ENCODE measurements around the gene CD47.

The CD47 gene

GRCh38 chr3:108117241-108117775 is 26.5 kb upstream of the CD47 start:
- no peak for DNase-seq (ENCODE audit: low read depth)

- no peak for DNase-seq (ENCODE audit: low read depth)
Observed at GRCh38 chr3:108114423-108115065, 23.7 kb upstream of the CD47 start.

DNA sequence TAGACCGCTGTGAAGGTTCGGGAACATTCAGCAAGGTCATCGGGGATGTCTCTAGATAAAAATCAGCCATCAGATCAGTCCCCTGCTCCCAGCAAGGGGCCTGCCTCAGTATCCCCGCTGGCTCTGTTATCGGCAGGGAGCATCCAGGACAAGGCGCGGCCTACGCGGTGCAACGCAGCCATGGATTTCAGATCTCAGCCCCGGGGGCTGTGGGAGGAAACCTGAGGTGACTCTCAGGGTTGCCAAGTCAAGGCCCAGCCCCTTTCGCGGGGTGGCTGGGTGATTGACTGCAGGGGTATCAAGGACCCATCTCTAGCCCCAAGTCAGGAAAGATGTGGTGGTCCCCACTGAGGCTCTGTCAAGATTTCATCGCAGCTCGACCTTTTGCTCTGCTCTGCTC is 23.1 kb upstream of the CD47 start:
- no peak for DNase-seq (ENCODE audit: low read depth)

- no peak for DNase-seq (ENCODE audit: low read depth)
Observed at GRCh38 chr3:108110934-108111333, 20.1 kb upstream of the CD47 start.

- no peak for DNase-seq (ENCODE audit: low read depth)
Observed at GRCh38 chr3:108108416-108108815, 17.6 kb upstream of the CD47 start.

DNA sequence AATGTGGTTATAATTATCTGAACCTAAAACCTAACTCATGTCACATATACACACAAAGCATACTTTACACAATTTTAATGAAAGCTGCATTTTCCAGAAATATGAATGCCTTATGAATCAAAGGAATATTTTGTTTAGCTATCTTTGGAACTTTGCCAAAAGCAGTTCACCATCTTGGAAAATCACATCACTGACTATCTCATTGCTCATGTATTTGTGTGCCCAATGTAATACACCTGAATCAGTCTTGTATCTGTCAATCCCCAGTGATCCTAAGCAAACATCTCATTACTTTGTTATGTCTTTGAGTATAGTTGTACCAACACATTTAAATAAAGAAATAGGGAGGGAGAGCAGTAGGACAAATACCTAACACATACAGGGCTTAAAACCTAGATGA is 15.6 kb upstream of the CD47 start:
- DNase-seq (ENCODE audit: low read depth), result no peak

- no peak for DNase-seq (ENCODE audit: low read depth)
Observed at GRCh38 chr3:108106031-108106430, 15.2 kb upstream of the CD47 start.

DNA sequence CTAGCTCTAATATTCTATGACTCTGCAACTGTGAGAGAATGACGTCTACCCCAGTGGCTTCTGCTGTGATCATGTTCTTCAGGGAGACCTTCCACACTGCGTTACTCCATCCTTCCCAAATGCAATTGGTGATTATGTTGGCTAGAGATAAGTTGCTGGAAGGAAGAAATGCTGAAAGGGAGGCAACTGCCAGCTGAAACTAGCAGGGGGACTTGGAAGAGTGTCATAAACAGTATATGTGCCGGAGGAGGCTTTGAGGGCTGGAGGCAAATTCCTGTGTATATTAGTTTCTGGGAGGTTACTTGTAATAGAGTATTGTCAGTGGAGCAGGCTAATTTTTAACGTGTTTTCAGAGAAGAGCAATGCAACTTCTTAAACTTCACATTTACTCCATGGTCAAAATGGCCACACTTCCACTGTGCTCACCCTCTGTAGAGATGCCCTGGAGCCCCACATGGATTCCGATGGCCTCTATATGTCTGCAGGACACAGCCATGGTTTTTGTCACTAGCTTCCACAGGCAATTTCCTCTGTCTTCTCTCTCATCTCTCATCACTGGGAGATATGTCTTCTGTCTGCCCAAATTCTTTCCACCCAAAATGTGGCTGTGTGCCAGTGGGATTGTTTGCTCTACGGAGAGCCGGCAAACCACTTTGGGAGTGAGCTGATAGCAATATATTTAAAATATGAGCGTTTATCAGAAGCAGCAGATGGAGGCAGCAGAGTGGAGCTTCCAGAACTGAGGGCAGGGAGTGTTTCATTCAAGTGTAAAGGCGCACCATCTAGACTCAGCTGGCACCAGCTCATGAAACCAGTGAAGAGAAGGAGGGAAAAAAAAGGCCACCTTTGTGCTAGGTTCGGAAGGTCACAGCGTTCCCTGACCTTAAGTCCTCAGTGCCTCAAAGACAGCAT is 13.3 kb upstream of the CD47 start:
- DNase-seq (ENCODE audit: low read depth), result peak; percentile 67

GRCh38 chr3:108103040-108103751 is 12.4 kb upstream of the CD47 start:
- peak; percentile 71 for DNase-seq (ENCODE audit: low read depth)

DNA sequence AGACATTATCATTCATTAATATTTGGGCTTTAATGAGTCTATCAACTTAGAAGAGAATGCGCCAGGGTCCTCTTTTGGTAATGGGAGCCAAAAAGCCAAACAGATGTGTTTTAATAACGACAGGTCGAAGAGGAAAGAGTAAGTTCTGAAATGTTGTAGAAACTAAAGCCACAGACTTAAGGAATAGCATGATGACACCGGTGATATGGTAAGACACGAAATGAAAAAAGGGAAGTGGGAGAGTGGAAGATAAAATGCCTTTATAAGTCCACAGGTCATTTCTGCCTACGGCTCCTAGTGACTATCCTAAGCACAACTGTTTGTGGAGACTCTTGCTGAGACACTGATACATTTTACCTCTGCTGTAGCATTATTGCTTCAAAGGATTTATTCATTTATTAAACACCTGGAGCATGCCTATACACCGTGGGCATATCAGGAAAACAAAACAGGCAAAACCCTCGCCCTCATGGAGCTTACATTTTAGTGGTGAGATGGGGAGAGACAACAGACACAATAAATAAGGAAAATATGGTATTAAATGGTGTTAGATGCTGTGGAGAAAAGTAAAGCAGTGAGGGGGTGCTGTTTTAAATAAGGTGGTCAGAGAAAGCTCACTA is 11.7 kb upstream of the CD47 start:
- no peak for DNase-seq (ENCODE audit: low read depth)

DNA sequence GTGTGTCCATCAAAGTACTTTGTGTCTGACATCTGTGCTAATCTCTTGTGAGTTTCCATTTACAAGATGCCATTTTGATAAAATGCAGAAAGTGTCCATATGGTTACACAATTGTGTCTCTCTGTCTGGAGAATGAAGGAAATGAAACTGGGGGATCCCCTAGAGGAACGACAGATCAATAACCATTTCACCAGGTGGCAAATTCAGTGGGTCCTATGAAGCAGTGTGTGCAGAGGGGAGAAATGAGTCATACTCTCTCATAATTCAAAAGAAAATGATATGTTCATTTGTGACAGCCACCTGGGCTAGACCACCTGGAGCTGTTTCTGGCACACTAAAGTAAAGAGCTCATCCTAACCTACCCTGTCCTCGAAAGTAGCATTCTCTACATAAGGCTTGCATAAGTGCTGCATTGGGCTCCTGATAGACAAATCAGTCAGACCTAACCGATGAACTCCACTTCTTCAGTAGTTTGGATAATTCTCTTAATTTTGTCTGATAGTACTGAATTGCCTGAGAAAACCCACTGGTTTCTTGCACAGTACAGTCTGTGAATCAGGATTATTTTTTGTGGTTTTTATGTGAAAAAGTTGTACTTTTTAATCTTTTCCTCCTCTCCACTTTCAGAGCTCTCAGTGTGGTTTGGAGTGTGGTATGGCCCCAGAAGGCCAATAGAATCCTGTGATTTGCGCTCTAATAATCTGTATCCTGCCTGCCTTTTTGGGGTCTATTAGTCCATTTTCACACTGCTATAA is 10.3 kb upstream of the CD47 start:
- no peak for DNase-seq (ENCODE audit: low read depth)

- DNase-seq (ENCODE audit: low read depth), result peak; percentile 82
Observed at GRCh38 chr3:108099679-108100428, 9.0 kb upstream of the CD47 start.

DNA sequence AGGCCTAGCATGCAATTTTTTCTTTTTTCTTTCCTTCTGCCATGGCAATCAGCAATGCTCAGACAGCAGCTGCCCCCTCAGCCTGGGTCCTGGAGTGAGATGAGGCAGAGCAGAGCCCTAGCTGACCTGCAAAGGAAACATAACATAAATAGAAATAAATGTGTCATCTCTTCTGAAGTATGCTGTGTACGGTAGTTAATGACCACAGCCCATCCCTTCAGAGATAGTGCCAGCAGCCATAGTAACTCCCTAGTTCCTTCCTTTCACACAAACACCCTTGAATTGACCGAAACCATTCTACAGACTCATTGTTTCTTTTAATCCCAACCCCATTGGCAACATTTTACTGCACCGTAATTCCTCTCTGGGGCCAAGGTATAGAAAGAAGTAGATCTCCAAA is 8.4 kb upstream of the CD47 start:
- no peak for DNase-seq (ENCODE audit: low read depth)

GRCh38 chr3:108098003-108098370 is 7.2 kb upstream of the CD47 start:
- no peak for DNase-seq (ENCODE audit: low read depth)

GRCh38 chr3:108097322-108098002 is 6.6 kb upstream of the CD47 start:
- DNase-seq (ENCODE audit: low read depth), result no peak

GRCh38 chr3:108096532-108097321 is 5.9 kb upstream of the CD47 start:
- no peak for DNase-seq (ENCODE audit: low read depth)

GRCh38 chr3:108093616-108094015 is 2.8 kb upstream of the CD47 start:
- no peak for DNase-seq (ENCODE audit: low read depth)

- DNase-seq (ENCODE audit: low read depth), result no peak
Observed at GRCh38 chr3:108093021-108093420, 2.2 kb upstream of the CD47 start.

GRCh38 chr3:108092501-108092900 is 1.7 kb upstream of the CD47 start:
- DNase-seq (ENCODE audit: low read depth), result no peak
